Prostate gland (tissue), 2 donors: ENCODE data around the gene RING1. TPM values are rescaled to one million over a fixed set of nuclear protein-coding genes. Genes with fewer than 3 reads are reported as not detected.

ENCODE experiments used
- DNase-seq: peaks from one replicate; pipeline ENCODE4 v3.0.0-alpha.2; 2019; ENCODE audit warnings: low spot score
- H3K27ac ChIP-seq, 2 donors: fragments of 200-600 bp; sonication (generic); 2 replicates each; pipeline ENCODE4 v1.5.1; 2017 to 2019
- H3K27me3 ChIP-seq: fragments of 200-600 bp; sonication (generic); replicated peaks from 2 replicates; pipeline ENCODE4 v1.5.1; 2019; ENCODE audit not compliant: insufficient read depth
- H3K36me3 ChIP-seq, 2 donors: fragments of 200-600 bp; sonication (generic); 1 replicate in 1 of 2; 2 replicates in 1 of 2; pipeline versions ENCODE4 v1.5.1 to v1.8.1; 2017 to 2019
- H3K4me1 ChIP-seq: fragments of 200-600 bp; sonication (generic); replicated peaks from 2 replicates; pipeline ENCODE4 v1.5.1; 2019
- H3K4me3 ChIP-seq, 2 donors: fragments of 200-600 bp; sonication (generic); 2 replicates each; pipeline ENCODE4 v1.5.1; 2017 to 2019
- H3K9me3 ChIP-seq: fragments of 200-600 bp; sonication (generic); 2 replicates; pipeline ENCODE4 v1.5.1; 2017
- CTCF ChIP-seq, 4 experiments: fragments of 200-600 bp in 2 of 4; fragments of 450-650 bp in 2 of 4; sonication (generic) in 2 of 4; IDR thresholded peaks; 1 replicate in 3 of 4; 2 replicates in 1 of 4; pipeline ENCODE4 v1.5.1; 2016 to 2019; ENCODE audit warnings: antibody characterized with exemption in 4 of 4, mild to moderate bottlenecking in 2 of 4, moderate library complexity in 2 of 4
- POLR2A ChIP-seq: fragments of 450-650 bp; IDR thresholded peaks from one replicate; pipeline ENCODE4 v1.6.1; 2016; ENCODE audit warnings: antibody characterized with exemption, mild to moderate bottlenecking
- POLR2AphosphoS5 ChIP-seq: sonication (generic); formaldehyde crosslinking; IDR thresholded peaks from one replicate; pipeline ENCODE4 v1.6.1; 2017; ENCODE audit warnings: antibody characterized with exemption
- WGBS: methylation state at CpG from one replicate; pipeline ENCODE4 v1.1.5; 2018; 5-methylcytosine and 5-hydroxymethylcytosine counted together
- intact Hi-C: fragments of 100-400 bp; cut with DNase I; formaldehyde crosslinking; loops from one replicate; pipeline ENCODE4 v1.14.2; 2022
- total RNA-seq, 2 donors: library from RNA; depleted of rRNA; stranded (reverse); fragments of >200 nt; gene quantifications; one replicate each; pipeline ENCODE4 v1.1.0, GENCODE V29; 2016

The RING1 gene
- total RNA-seq, 2 donors from 2014 or later: 23.9 to 30.8 TPM

DNA sequence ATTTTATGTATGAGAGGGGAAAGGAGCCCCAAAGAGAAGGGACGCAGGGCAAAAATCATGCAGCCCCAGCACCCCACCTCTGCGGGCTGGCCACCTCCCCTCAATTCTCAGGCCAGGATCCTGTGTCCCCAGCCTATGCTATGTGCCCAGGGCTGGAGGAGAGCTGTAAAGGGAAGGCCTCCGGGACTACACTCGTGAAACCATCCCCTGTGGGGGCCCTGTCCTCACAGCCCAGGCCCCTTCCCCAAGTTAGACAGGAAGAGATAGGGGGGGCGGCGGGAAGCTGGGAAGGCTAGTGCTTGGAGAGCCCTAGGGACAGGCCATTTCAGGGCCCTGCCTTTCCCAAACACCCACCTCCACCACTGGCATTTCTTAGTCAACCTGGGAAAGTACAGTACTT lies 14.7 kb upstream of the RING1 start:
- Histone ChIP-seq H3K27ac (peak overlapping the region in 1 of 2 donors; percentile 8), H3K4me1 (peaks cover 7% of the 10 kb centered on the region), H3K27me3 (no peaks in the 10 kb centered on the region), H3K4me3 (no peak overlapping the region), H3K9me3 (no peaks in the 10 kb centered on the region), H3K36me3 (peaks cover 0 to 11% of the 10 kb centered on the region in 2 donors)
- DNase-seq: no peak
- WGBS: 54% methylated on average over 6 of the region's 6 CpGs
- intact Hi-C loops: no loop called here
- TF ChIP-seq POLR2AphosphoS5: no peak
- no peak for TF ChIP-seq POLR2A
- TF ChIP-seq CTCF (IDR thresholded peaks at IDR 0.05): no peak

- Histone ChIP-seq H3K36me3 (peaks cover 0 to 11% of the 10 kb centered on the region in 2 donors), H3K27me3 (no peaks in the 10 kb centered on the region), H3K9me3 (no peaks in the 10 kb centered on the region), H3K27ac (no peak overlapping the region), H3K4me3 (no peak overlapping the region), H3K4me1 (peaks cover 7% of the 10 kb centered on the region)
- no peak for TF ChIP-seq POLR2AphosphoS5
- TF ChIP-seq CTCF (IDR thresholded peaks at IDR 0.05): no peak
- no peak for TF ChIP-seq POLR2A
- 61% methylated on average over 8 of the region's 8 CpGs for WGBS
- intact Hi-C loops: no loop called here
- DNase-seq: no peak
These were observed 13.8 kb upstream of the RING1 start for GRCh38 chr6:33194431-33194979.

GRCh38 chr6:33195304-33196165 lies 12.8 kb upstream of the RING1 start:
- WGBS: 81% methylated on average over 15 of the region's 15 CpGs
- Histone ChIP-seq H3K4me3 (no peak overlapping the region), H3K27me3 (no peaks in the 10 kb centered on the region), H3K4me1 (peaks cover 7% of the 10 kb centered on the region), H3K36me3 (peaks cover 0 to 11% of the 10 kb centered on the region in 2 donors), H3K9me3 (no peaks in the 10 kb centered on the region), H3K27ac (no peak overlapping the region)
- intact Hi-C loops: loop anchor here (5.0 kb wide), 1 partner anchor 33 kb away; no protein-coding TSS in a partner anchor
- TF ChIP-seq CTCF (IDR thresholded peaks at IDR 0.05) (no peak), POLR2AphosphoS5 (no peak), POLR2A (no peak)
- DNase-seq: no peak

GRCh38 chr6:33197431-33198048 lies 10.8 kb upstream of the RING1 start:
- Histone ChIP-seq H3K36me3 (peaks cover 0 to 12% of the 10 kb centered on the region in 2 donors), H3K4me1 (peaks cover 9% of the 10 kb centered on the region), H3K27me3 (no peaks in the 10 kb centered on the region), H3K9me3 (no peaks in the 10 kb centered on the region), H3K4me3 (no peak overlapping the region), H3K27ac (no peak overlapping the region)
- peak; percentile 34 for TF ChIP-seq POLR2AphosphoS5
- TF ChIP-seq POLR2A: no peak
- peak; percentile 11 to 63 (median 48) for TF ChIP-seq CTCF (IDR thresholded peaks at IDR 0.05)
- intact Hi-C loops: loop anchor here (5.0 kb wide), 1 partner anchor 35 kb away; no protein-coding TSS in a partner anchor
- 24% methylated on average over 12 of the region's 12 CpGs for WGBS
- peak; percentile 36 for DNase-seq
